Measurements from ENCODE around the gene RBPJL. TPM values are rescaled to one million over a fixed set of nuclear protein-coding genes. Genes with fewer than 3 reads are reported as not detected.

Gene RBPJL
- total RNA-seq, 2 experiments from 2014 or later, result not detected

DNA sequence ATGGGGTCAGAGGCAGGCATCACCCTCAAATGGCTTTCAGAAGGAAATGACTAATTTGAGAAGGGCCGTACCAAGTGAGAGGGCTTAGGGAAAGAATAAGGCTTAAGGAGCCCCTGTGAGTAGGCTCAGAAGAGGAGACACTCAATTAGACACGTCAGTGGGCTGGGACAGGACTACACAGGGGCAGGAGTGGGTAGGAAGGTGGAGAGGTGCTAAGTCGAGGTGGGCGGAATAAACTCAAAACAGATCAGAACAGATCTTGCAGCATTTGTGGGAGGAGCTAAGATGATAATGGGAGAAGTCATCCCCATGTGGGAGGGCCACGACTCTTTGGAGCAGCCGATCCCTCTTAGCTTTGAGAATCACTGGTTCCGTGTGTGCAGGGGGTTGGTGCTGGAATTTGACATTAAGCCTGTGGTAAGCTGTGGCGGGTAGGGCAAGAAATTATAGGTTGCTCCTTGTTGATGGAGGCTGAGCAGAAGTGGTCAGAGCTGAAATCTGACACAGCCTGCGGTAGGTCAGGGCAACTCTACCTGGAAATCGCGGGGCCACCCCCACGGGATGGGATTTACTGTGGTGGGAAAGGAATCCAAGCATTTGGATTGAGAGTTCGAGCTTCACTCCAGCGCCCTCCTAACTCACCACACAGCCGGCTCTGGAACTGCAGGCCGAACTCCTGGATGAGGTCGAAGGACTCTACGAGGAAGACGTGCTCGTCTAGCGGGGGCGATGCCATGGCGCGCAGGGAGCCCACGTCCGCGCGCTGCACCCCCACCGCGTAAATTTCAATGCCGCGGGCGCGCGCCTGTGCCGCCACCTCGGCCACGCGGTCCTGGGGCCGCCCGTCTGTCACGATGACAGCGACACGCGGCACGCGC lies 2.8 kb upstream of the RBPJL start:
- H3K9me3 Mint-ChIP-seq, result no peaks in the 10 kb centered on the region
- TF ChIP-seq, protein P1, sequence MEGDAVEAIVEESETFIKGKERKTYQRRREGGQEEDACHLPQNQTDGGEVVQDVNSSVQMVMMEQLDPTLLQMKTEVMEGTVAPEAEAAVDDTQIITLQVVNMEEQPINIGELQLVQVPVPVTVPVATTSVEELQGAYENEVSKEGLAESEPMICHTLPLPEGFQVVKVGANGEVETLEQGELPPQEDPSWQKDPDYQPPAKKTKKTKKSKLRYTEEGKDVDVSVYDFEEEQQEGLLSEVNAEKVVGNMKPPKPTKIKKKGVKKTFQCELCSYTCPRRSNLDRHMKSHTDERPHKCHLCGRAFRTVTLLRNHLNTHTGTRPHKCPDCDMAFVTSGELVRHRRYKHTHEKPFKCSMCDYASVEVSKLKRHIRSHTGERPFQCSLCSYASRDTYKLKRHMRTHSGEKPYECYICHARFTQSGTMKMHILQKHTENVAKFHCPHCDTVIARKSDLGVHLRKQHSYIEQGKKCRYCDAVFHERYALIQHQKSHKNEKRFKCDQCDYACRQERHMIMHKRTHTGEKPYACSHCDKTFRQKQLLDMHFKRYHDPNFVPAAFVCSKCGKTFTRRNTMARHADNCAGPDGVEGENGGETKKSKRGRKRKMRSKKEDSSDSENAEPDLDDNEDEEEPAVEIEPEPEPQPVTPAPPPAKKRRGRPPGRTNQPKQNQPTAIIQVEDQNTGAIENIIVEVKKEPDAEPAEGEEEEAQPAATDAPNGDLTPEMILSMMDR (IDR thresholded peaks at IDR 0.05), result no peak
- no peaks in the 10 kb centered on the region for H3K36me3 Mint-ChIP-seq (ENCODE audit: low read depth)
- H3K27ac Mint-ChIP-seq, result no peak overlapping the region
- H3K4me3 Mint-ChIP-seq, result no peak overlapping the region
- peak; percentile 49 for DNase-seq
- peaks cover 24% of the 10 kb centered on the region for H3K4me1 Mint-ChIP-seq (ENCODE audit: low read depth)
- CTCF ChIA-PET, result interaction anchor here (0.9 to 5.8 kb wide), 8 partner anchors 8 to 206 kb away, joined by 4 to 109 read pairs (median 8); no protein-coding TSS in a partner anchor
- H3K27me3 Mint-ChIP-seq, result peaks cover 44% of the 10 kb centered on the region
- POLR2A ChIA-PET, result interaction anchor here (0.7 to 2.6 kb wide), 2 partner anchors 11 to 31 kb away, joined by 3 to 9 read pairs; no protein-coding TSS in a partner anchor
- intact Hi-C loops (cut with micrococcal nuclease), result no loop called here
- peak; percentile 80 for ATAC-seq

DNA sequence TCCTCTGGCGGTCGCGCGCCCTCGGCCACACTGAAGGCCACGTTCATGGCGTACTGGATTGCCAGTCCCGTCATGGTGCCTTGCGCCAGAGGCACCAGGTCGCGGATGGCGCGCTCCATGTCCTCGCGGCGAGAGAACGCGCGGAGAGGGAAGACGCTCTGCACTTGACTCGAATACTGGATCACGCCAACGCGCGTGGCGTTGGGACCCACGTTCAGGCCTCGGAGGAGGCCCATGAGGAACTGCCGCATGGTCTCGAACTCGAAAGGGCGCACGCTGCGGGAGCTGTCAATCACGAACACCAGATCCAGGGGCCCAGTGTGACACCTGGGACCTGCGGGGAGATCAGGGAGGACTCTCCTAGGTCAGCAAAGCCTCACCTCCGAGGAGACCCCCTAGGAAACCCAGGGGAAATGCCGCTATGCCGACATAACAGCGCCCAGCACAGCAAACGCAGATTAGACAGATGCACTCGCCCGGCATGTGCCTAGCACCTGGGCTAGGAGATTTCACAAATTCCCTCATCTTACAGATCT lies 2.1 kb upstream of the RBPJL start:
- intact Hi-C loops (cut with micrococcal nuclease), result no loop called here
- Mint-ChIP-seq H3K9me3 (no peaks in the 10 kb centered on the region), H3K36me3 (ENCODE audit: low read depth) (no peaks in the 10 kb centered on the region), H3K27me3 (peaks cover 44% of the 10 kb centered on the region), H3K4me1 (ENCODE audit: low read depth) (peaks cover 24% of the 10 kb centered on the region), H3K27ac (no peak overlapping the region), H3K4me3 (no peak overlapping the region)
- ATAC-seq (no peak), DNase-seq (no peak)
- ChIA-PET CTCF (interaction anchor here (1.1 to 5.8 kb wide), 5 partner anchors 9 to 467 kb away, joined by 3 to 109 read pairs (median 4); no protein-coding TSS in a partner anchor), POLR2A (interaction anchor here (2.6 kb wide), 1 partner anchor 11 kb away, joined by 9 read pairs; no protein-coding TSS in a partner anchor)
- TF ChIP-seq, protein P1 (IDR thresholded peaks at IDR 0.05), result no peak

DNA sequence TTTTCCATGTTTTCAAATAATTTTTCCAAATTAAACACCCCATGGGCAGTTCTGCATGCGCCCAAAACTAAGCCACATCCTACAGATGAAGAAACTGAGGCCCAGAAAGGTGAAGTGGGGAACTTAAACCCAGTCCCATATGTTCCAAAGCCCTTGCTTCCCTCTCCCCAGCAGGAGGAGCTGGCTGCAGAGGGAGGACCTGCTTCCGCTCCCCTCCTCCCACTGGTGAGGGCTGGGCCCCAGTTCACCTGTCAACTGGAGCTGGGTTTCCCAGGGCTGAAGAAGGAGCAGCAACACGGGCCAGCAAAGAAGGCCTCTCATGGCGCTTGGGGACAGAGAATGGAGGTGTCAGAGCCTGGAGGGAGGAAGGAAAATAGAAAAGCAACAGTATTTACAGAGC lies 1.4 kb upstream of the RBPJL start:
- intact Hi-C loops (cut with micrococcal nuclease), result no loop called here
- POLR2A ChIA-PET, result no interaction called here
- Mint-ChIP-seq H3K4me3 (no peak overlapping the region), H3K36me3 (ENCODE audit: low read depth) (no peaks in the 10 kb centered on the region), H3K9me3 (no peaks in the 10 kb centered on the region), H3K4me1 (ENCODE audit: low read depth) (peaks cover 24% of the 10 kb centered on the region), H3K27ac (no peak overlapping the region), H3K27me3 (peaks cover 48% of the 10 kb centered on the region)
- CTCF ChIA-PET, result interaction anchor here (0.6 to 5.8 kb wide), 5 partner anchors 9 to 466 kb away, joined by 3 to 109 read pairs (median 3); no protein-coding TSS in a partner anchor
- no peak for ATAC-seq
- DNase-seq, result no peak
- TF ChIP-seq, protein P1 (IDR thresholded peaks at IDR 0.05), result no peak

DNA sequence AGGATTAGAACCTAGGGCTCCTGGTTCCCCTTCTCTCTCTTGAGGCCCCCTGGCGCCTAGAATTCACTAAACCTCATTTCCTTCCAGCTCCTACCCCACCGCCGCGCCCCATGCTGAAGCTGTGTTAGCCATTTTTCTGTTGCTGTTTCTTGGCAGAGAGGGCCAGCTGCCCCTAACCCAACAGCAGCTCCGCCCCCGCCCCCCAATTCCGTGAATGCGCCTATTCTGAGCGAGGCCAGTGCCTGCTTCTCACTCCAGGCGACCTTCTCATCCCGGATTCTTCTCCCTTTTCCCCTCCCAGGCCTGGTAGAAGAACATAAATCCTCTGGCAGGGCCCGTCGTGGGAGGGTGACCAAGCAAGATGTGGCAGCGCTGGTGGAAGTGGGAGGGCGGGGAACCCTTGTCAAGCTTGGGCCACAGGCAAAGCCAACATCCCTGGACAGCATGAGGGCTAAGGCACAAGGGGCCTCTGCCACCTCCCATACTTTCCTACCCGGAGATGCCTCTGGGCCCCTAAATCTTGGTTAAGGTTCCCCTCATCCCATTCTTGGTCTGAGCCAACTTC lies 518 bp downstream of the RBPJL start:
- CTCF ChIA-PET, result interaction anchor here (0.9 to 1.3 kb wide), 5 partner anchors 11 to 168 kb away, joined by 3 to 7 read pairs (median 3); no protein-coding TSS in a partner anchor
- no peaks in the 10 kb centered on the region for H3K36me3 Mint-ChIP-seq (ENCODE audit: low read depth)
- intact Hi-C loops (cut with micrococcal nuclease), result no loop called here
- TF ChIP-seq, protein P1 (IDR thresholded peaks at IDR 0.05), result no peak
- no peak overlapping the region for H3K4me3 Mint-ChIP-seq
- no peak overlapping the region for H3K27ac Mint-ChIP-seq
- POLR2A ChIA-PET, result no interaction called here
- no peak for DNase-seq
- ATAC-seq, result no peak
- no peaks in the 10 kb centered on the region for H3K9me3 Mint-ChIP-seq
- H3K27me3 Mint-ChIP-seq, result peaks cover 56% of the 10 kb centered on the region
- H3K4me1 Mint-ChIP-seq (ENCODE audit: low read depth), result peaks cover 20% of the 10 kb centered on the region
